ENCODE measurements around the gene POLA1.

GRCh38 chrX:24899391-24899790, 205.7 kb downstream of the POLA1 start:
- TF ChIP-seq, protein P1, sequence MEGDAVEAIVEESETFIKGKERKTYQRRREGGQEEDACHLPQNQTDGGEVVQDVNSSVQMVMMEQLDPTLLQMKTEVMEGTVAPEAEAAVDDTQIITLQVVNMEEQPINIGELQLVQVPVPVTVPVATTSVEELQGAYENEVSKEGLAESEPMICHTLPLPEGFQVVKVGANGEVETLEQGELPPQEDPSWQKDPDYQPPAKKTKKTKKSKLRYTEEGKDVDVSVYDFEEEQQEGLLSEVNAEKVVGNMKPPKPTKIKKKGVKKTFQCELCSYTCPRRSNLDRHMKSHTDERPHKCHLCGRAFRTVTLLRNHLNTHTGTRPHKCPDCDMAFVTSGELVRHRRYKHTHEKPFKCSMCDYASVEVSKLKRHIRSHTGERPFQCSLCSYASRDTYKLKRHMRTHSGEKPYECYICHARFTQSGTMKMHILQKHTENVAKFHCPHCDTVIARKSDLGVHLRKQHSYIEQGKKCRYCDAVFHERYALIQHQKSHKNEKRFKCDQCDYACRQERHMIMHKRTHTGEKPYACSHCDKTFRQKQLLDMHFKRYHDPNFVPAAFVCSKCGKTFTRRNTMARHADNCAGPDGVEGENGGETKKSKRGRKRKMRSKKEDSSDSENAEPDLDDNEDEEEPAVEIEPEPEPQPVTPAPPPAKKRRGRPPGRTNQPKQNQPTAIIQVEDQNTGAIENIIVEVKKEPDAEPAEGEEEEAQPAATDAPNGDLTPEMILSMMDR (IDR thresholded peaks at IDR 0.05; ENCODE audit: poor library complexity) = no peak
- no peak for TF ChIP-seq EZH2 (IDR thresholded peaks at IDR 0.05; ENCODE audit: borderline replicate concordance)

Data from hepatocyte (in vitro differentiated cells).